Trophoblast cell (in vitro differentiated cells and primary cell): Measurements from ENCODE around the gene SELENOI.
"Not testable (repeated sequence)": the region's sequence is repeated elsewhere in the genome, so short reads cannot be mapped to it uniquely, and the experiment has no call there.

Source experiments
- DNase-seq, 2 donors: peaks; one replicate each; pipeline ENCODE4 v3.0.0-alpha.2; 2016
- H2AFZ ChIP-seq: 2 replicates; pipeline ENCODE4 v1.6.1; 2013; ENCODE audit warnings: low read length, moderate library complexity, mild to moderate bottlenecking; ENCODE audit not compliant: insufficient read depth, poor library complexity
- H2AK5ac ChIP-seq: 2 replicates; pipeline ENCODE4 v1.6.1; 2013; ENCODE audit warnings: mild to moderate bottlenecking, low read length
- H2BK120ac ChIP-seq: 2 replicates; pipeline ENCODE4 v1.6.1; 2013; ENCODE audit warnings: low read length, mild to moderate bottlenecking, moderate library complexity; ENCODE audit not compliant: insufficient read depth, poor library complexity
- H2BK12ac ChIP-seq: 2 replicates; pipeline ENCODE4 v1.6.1; 2013; ENCODE audit warnings: mild to moderate bottlenecking, low read length, moderate library complexity
- H2BK5ac ChIP-seq: 2 replicates; pipeline ENCODE4 v1.6.1; 2013; ENCODE audit warnings: low read length, low read depth, moderate library complexity, mild to moderate bottlenecking; ENCODE audit not compliant: poor library complexity
- H3K14ac ChIP-seq: 2 replicates; pipeline ENCODE4 v1.6.1; 2013; ENCODE audit warnings: mild to moderate bottlenecking, low read length
- H3K18ac ChIP-seq: 2 replicates; pipeline ENCODE4 v1.6.1; 2013; ENCODE audit warnings: mild to moderate bottlenecking, low read length
- H3K23ac ChIP-seq: 2 replicates; pipeline ENCODE4 v1.6.1; 2013; ENCODE audit warnings: low read length
- H3K27ac ChIP-seq: 2 replicates; pipeline ENCODE4 v1.5.1; 2013; ENCODE audit warnings: low read depth, mild to moderate bottlenecking, inconsistent platforms, low read length, moderate library complexity
- H3K27me3 ChIP-seq: 2 replicates; pipeline ENCODE4 v1.6.1; 2013; ENCODE audit warnings: inconsistent platforms, mild to moderate bottlenecking, low read length, moderate library complexity; ENCODE audit not compliant: insufficient read depth
- H3K36me3 ChIP-seq, 2 experiments: 1 replicate in 1 of 2; 2 replicates in 1 of 2; pipeline ENCODE4 v1.6.1; 2013; ENCODE audit warnings: low read length in 2 of 2, mild to moderate bottlenecking in 2 of 2, moderate library complexity in 1 of 2; ENCODE audit not compliant: insufficient read depth in 2 of 2, control insufficient read depth in 1 of 2
- H3K4ac ChIP-seq: 2 replicates; pipeline ENCODE4 v1.6.1; 2013; ENCODE audit warnings: low read depth, mild to moderate bottlenecking, low read length, moderate library complexity
- H3K4me1 ChIP-seq, 2 experiments: 1 replicate in 1 of 2; 2 replicates in 1 of 2; pipeline ENCODE4 v1.6.1; 2013; ENCODE audit warnings: low read length in 2 of 2, mild to moderate bottlenecking in 2 of 2, moderate library complexity in 1 of 2; ENCODE audit not compliant: insufficient read depth in 2 of 2, control insufficient read depth in 1 of 2
- H3K4me2 ChIP-seq: 2 replicates; pipeline ENCODE4 v1.6.1; 2013; ENCODE audit warnings: inconsistent platforms, mild to moderate bottlenecking, low read length, moderate library complexity
- H3K4me3 ChIP-seq: 2 replicates; pipeline ENCODE4 v1.5.1; 2013; ENCODE audit warnings: mild to moderate bottlenecking, low read depth, low read length, inconsistent platforms
- H3K79me1 ChIP-seq: one replicate; pipeline ENCODE4 v1.6.1; 2013; ENCODE audit warnings: low read length
- H3K79me2 ChIP-seq: 2 replicates; pipeline ENCODE4 v1.6.1; 2013; ENCODE audit warnings: low read length, mild to moderate bottlenecking; ENCODE audit not compliant: control insufficient read depth, insufficient read depth, poor library complexity
- H3K9ac ChIP-seq: 2 replicates; pipeline ENCODE4 v1.6.1; 2013; ENCODE audit warnings: mild to moderate bottlenecking, low read length
- H3K9me3 ChIP-seq: 2 replicates; pipeline ENCODE4 v1.6.1; 2013; ENCODE audit warnings: low read depth, mild to moderate bottlenecking, control low read depth, inconsistent platforms, low read length; ENCODE audit not compliant: insufficient read depth
- H4K12ac ChIP-seq: 2 replicates; pipeline ENCODE4 v1.6.1; 2013; ENCODE audit warnings: low read depth, mild to moderate bottlenecking, low read length, moderate library complexity
- H4K8ac ChIP-seq: 2 replicates; pipeline ENCODE4 v1.6.1; 2013; ENCODE audit warnings: low read depth, mild to moderate bottlenecking, low read length, moderate library complexity
- H4K91ac ChIP-seq: one replicate; pipeline ENCODE4 v1.6.1; 2013; ENCODE audit warnings: low read depth, mild to moderate bottlenecking, low read length, moderate library complexity
- WGBS: extraction: QIAGEN DNeasy Blood & Tissue Kit; methylation state at CpG from one replicate; pipeline ENCODE4 v1.1.7; 2013; ENCODE audit warnings: missing lambda C conversion rate; ENCODE audit not compliant: insufficient read length, insufficient coverage; ENCODE audit errors: extremely low coverage; 5-methylcytosine and 5-hydroxymethylcytosine counted together

The SELENOI gene

DNA sequence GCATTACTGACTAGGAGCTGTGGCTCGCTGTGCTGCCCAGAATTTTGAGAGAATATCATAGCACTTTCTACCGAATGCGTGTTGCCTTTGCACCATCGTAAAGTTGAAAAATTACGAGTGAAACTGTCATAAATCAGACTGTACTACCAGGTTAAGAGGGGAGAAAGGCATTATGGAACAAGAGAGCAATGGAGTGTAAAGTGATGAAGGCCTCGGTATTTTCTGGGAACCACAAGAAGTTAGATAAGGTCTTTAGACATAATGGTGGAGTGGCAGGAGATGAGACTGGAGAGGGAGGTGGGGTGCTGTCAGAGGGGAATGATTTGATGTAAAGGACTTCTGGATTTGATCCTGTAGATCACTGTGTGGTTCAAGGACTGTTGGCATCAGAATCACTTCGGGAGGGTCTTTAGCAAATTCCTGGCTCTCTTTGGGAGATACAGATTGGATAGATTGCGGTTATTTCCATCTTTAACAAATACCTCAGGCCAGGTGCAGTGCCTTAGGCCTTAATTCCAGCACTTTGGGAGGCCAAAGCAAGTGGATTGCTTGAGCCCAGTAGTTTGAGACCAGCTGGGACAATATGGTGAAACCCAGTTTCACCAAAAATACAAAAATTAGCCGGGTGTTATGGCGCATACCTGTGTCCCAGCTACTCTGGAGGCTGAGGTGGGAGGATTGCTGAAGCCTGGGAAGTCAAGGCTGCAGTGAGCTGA is 5.6 kb downstream of the SELENOI start:
- Histone ChIP-seq H3K4me3 (no peak overlapping the region), H3K27ac (no peak overlapping the region), H2AFZ (no peak overlapping the region), H2BK12ac (no peak overlapping the region), H3K4me1 (peaks cover 3 to 4% of the 10 kb centered on the region in 2 experiments), H4K12ac (no peak overlapping the region), H3K36me3 (peaks cover 0 to 2% of the 10 kb centered on the region in 2 experiments), H3K4me2 (no peak overlapping the region), H3K27me3 (no peaks in the 10 kb centered on the region), H2AK5ac (no peak overlapping the region), H3K4ac (no peak overlapping the region), H3K79me2 (peaks cover 3% of the 10 kb centered on the region), H3K9me3 (no peaks in the 10 kb centered on the region), H3K14ac (no peak overlapping the region), H3K79me1 (no peaks in the 10 kb centered on the region), H4K91ac (no peak overlapping the region), H2BK120ac (no peak overlapping the region), H2BK5ac (no peak overlapping the region), H3K18ac (no peak overlapping the region), H3K9ac (no peak overlapping the region), H3K23ac (no peak overlapping the region), H4K8ac (no peak overlapping the region)
- WGBS: no CpG with 5 or more reads among the region's 10 CpGs
- peak; percentile 66 to 74 for DNase-seq

- H4K8ac ChIP-seq: no peak overlapping the region
- WGBS: no CpG with 5 or more reads among the region's 1 CpG
- no peak overlapping the region for H3K18ac ChIP-seq
- H4K91ac ChIP-seq: no peak overlapping the region
- H4K12ac ChIP-seq: no peak overlapping the region
- no peaks in the 10 kb centered on the region for H3K27me3 ChIP-seq
- H2BK120ac ChIP-seq: no peak overlapping the region
- no peaks in the 10 kb centered on the region for H3K79me1 ChIP-seq
- H2AK5ac ChIP-seq: no peak overlapping the region
- H2AFZ ChIP-seq: no peak overlapping the region
- H3K9ac ChIP-seq: no peak overlapping the region
- H3K27ac ChIP-seq: no peak overlapping the region
- H3K4me1 ChIP-seq: peaks cover 3 to 4% of the 10 kb centered on the region in 2 experiments
- peak overlapping the region; percentile 85 for H3K4ac ChIP-seq
- no peak overlapping the region for H3K14ac ChIP-seq
- H3K36me3 ChIP-seq: peaks cover 0 to 2% of the 10 kb centered on the region in 2 experiments
- H3K4me2 ChIP-seq: no peak overlapping the region
- DNase-seq: no peak
- peaks cover 7% of the 10 kb centered on the region for H3K79me2 ChIP-seq
- H3K9me3 ChIP-seq: no peaks in the 10 kb centered on the region
- peak overlapping the region; percentile 42 for H3K23ac ChIP-seq
- no peak overlapping the region for H2BK12ac ChIP-seq
- no peak overlapping the region for H3K4me3 ChIP-seq
- no peak overlapping the region for H2BK5ac ChIP-seq
These were observed 6.9 kb downstream of the SELENOI start for GRCh38 chr2:26352892-26353291.

- H2AFZ ChIP-seq, H2BK12ac ChIP-seq, H2BK120ac ChIP-seq, H3K18ac ChIP-seq, H4K12ac ChIP-seq, H3K9ac ChIP-seq, H3K27ac ChIP-seq, H4K8ac ChIP-seq, H3K23ac ChIP-seq, H3K79me1 ChIP-seq, H2BK5ac ChIP-seq, H2AK5ac ChIP-seq, H3K9me3 ChIP-seq, H3K4me3 ChIP-seq, H3K4me2 ChIP-seq, H3K4me1 ChIP-seq, H4K91ac ChIP-seq, H3K14ac ChIP-seq, H3K79me2 ChIP-seq, H3K36me3 ChIP-seq, DNase-seq, H3K27me3 ChIP-seq: not testable (repeated sequence)
- H3K4ac ChIP-seq: peak overlapping the region; percentile 49
- WGBS: no CpG with 5 or more reads among the region's 16 CpGs
These were observed 8.5 kb downstream of the SELENOI start for GRCh38 chr2:26354469-26354868.

- Histone ChIP-seq H2AK5ac (no peak overlapping the region), H2BK12ac (no peak overlapping the region), H4K12ac (no peak overlapping the region), H3K4ac (peak overlapping the region; percentile 56), H3K18ac (peak overlapping the region; percentile 43), H3K23ac (no peak overlapping the region), H2BK120ac (no peak overlapping the region), H3K9ac (no peak overlapping the region), H3K4me3 (no peak overlapping the region), H4K8ac (no peak overlapping the region), H3K14ac (no peak overlapping the region), H3K79me2 (peaks cover 8% of the 10 kb centered on the region), H3K79me1 (no peaks in the 10 kb centered on the region), H3K36me3 (peaks cover 0 to 2% of the 10 kb centered on the region in 2 experiments), H4K91ac (no peak overlapping the region), H3K27me3 (no peaks in the 10 kb centered on the region), H3K4me2 (peak overlapping the region; percentile 25), H3K27ac (no peak overlapping the region), H3K9me3 (no peaks in the 10 kb centered on the region), H3K4me1 (peaks cover 3 to 4% of the 10 kb centered on the region in 2 experiments), H2BK5ac (no peak overlapping the region), H2AFZ (no peak overlapping the region)
- WGBS: no CpG with 5 or more reads among the region's 9 CpGs
- DNase-seq: peak; percentile 30 to 80
These were observed 9.4 kb downstream of the SELENOI start for GRCh38 chr2:26355038-26355995.
